Brain pericyte (primary cell): ENCODE results near the gene MED6.

Experiments used
- DNase-seq: peaks from one replicate; pipeline ENCODE4 v3.0.0-alpha.2; 2012; ENCODE audit warnings: low read depth, low spot score

MED6 gene

GRCh38 chr14:70599345-70599744 lies 1.1 kb downstream of the MED6 start:
- no peak for DNase-seq

- DNase-seq, result no peak
Measured at GRCh38 chr14:70597731-70598130, 2.7 kb downstream of the MED6 start.

- no peak for DNase-seq
Measured at GRCh38 chr14:70595443-70596185, 4.8 kb downstream of the MED6 start.

- DNase-seq, result no peak
Measured at GRCh38 chr14:70594461-70594860, 6.0 kb downstream of the MED6 start.

GRCh38 chr14:70585231-70585630 lies 15.2 kb downstream of the MED6 start:
- no peak for DNase-seq

- no peak for DNase-seq
Measured at GRCh38 chr14:70576891-70577290, 23.6 kb downstream of the MED6 start.

GRCh38 chr14:70573050-70573449 lies 27.4 kb downstream of the MED6 start:
- no peak for DNase-seq

- DNase-seq, result no peak
Measured at GRCh38 chr14:70571139-70571538, 29.3 kb downstream of the MED6 start.

- no peak for DNase-seq
Measured at GRCh38 chr14:70567791-70568190, 32.7 kb downstream of the MED6 start.

- DNase-seq, result no peak
Measured at GRCh38 chr14:70563869-70564268, 36.6 kb downstream of the MED6 start.

GRCh38 chr14:70563417-70563816 lies 37.0 kb downstream of the MED6 start:
- DNase-seq, result no peak

GRCh38 chr14:70558356-70558755 lies 42.1 kb downstream of the MED6 start:
- no peak for DNase-seq

GRCh38 chr14:70555890-70556289 lies 44.6 kb downstream of the MED6 start:
- no peak for DNase-seq

GRCh38 chr14:70538087-70538486 lies 62.4 kb downstream of the MED6 start:
- no peak for DNase-seq

GRCh38 chr14:70536830-70537229 lies 63.6 kb downstream of the MED6 start:
- DNase-seq, result no peak

- DNase-seq, result no peak
Measured at GRCh38 chr14:70534904-70535303, 65.6 kb downstream of the MED6 start, which contains the start of gene ADAM20. TSS of gene ADAM20 (minus strand) at chr14:70535004. CDS start at chr14:70524757, 10,247 bp downstream.
